HCT116 (cell line): Measurements from ENCODE around the gene GOLIM4.

Experiments
- ATF3 ChIP-seq: IDR thresholded peaks from 2 replicates; pipeline ENCODE4 v1.6.1; 2012
- CTCF ChIP-seq, 3 experiments: fragments of 200-600 bp in 1 of 3; sonication (generic) in 1 of 3; IDR thresholded peaks in 2 of 3; conservative IDR thresholded peaks in 1 of 3; 2 replicates each; pipeline ENCODE4 v1.5.1; 2012 to 2017; ENCODE audit warnings: low read depth in 2 of 3, low read length in 2 of 3, antibody characterized with exemption in 1 of 3, borderline replicate concordance in 1 of 3, control low read depth in 1 of 3, mild to moderate bottlenecking in 1 of 3, mixed read lengths in 1 of 3, mixed run types in 1 of 3, moderate library complexity in 1 of 3; ENCODE audit not compliant: insufficient read depth in 1 of 3
- EZH2 ChIP-seq: fragments of 200-600 bp; sonication (generic); IDR thresholded peaks from 2 replicates; pipeline ENCODE4 v1.6.1; 2017; ENCODE audit warnings: antibody characterized with exemption, mixed run types
- JUND ChIP-seq: IDR thresholded peaks from 2 replicates; pipeline ENCODE4 v1.6.1; 2012
- MAX ChIP-seq: IDR thresholded peaks from 2 replicates; pipeline ENCODE4 v1.6.1; 2012
- POLR2A ChIP-seq: IDR thresholded peaks from 2 replicates; pipeline ENCODE4 v1.7.0; 2011; ENCODE audit warnings: borderline replicate concordance; ENCODE audit not compliant: insufficient read depth, insufficient read length; ENCODE audit errors: extremely low read depth
- REST ChIP-seq: IDR thresholded peaks from 2 replicates; pipeline ENCODE4 v1.6.1; 2012; ENCODE audit warnings: low read depth
- TCF7L2 ChIP-seq: IDR thresholded peaks from 2 replicates; pipeline ENCODE4 v1.7.0; 2011; ENCODE audit warnings: borderline replicate concordance, inconsistent platforms; ENCODE audit not compliant: insufficient read depth, insufficient read length; ENCODE audit errors: extremely low read depth
- ZNF274 ChIP-seq: fragments of 200-500 bp; sonication (Bioruptor generic); IDR thresholded peaks from 2 replicates; pipeline ENCODE4 v1.6.1; 2014; ENCODE audit warnings: mild to moderate bottlenecking, low read depth, low read length, inconsistent platforms

DNA sequence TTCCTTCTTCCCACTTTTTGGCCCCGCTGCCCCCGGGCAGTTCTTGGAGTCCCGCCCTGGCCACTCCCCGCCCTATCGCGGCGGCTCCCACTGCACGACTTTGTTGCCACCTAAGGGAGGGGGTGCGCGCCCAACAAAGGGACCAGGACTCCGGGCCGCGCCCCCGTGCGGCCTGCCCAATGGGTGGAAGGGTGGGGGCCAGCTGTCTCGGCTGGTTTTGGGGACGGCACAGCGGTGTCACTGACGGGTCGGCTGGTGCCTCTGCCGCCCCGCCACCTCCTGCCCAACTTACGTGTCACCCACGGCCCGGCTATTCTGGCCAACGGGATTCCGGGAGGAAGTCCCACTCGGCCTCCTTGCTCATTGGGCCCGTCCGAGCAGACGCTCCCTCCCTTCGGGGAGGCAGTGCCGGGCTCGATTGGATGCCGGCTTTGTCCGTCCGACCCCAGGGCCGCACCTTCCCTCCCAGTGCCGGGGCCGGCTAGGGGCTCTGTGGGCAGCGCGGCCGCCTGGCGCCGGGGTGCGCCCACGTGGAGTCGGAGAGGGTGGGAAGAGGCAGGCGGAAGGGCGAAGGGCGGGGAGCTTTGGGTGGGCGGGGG lies at the start of gene GOLIM4:
- TF ChIP-seq CTCF (IDR thresholded peaks at IDR 0.05 in 2 of 3, conservative IDR thresholded peaks at IDR 0.05 in 1 of 3; ENCODE audit: borderline replicate concordance in 1 of 3, insufficient read depth in 1 of 3, low read depth in 2 of 3, low read length in 2 of 3) = no peak
- TF ChIP-seq POLR2A = no peak
- no peak for TF ChIP-seq EZH2
- TF ChIP-seq REST = no peak
- TF ChIP-seq MAX = no peak; the same call in 1 of the 2 replicates
- no peak for TF ChIP-seq JUND
- TF ChIP-seq ZNF274 = no peak
- TF ChIP-seq TCF7L2 = no peak
- no peak for TF ChIP-seq ATF3
